ENCODE data around the gene HRK. TPM values are rescaled to one million over a fixed set of nuclear protein-coding genes. Genes with fewer than 3 reads are reported as not detected.

HRK gene
- total RNA-seq, 2 experiments from 2014 or later = not detected

DNA sequence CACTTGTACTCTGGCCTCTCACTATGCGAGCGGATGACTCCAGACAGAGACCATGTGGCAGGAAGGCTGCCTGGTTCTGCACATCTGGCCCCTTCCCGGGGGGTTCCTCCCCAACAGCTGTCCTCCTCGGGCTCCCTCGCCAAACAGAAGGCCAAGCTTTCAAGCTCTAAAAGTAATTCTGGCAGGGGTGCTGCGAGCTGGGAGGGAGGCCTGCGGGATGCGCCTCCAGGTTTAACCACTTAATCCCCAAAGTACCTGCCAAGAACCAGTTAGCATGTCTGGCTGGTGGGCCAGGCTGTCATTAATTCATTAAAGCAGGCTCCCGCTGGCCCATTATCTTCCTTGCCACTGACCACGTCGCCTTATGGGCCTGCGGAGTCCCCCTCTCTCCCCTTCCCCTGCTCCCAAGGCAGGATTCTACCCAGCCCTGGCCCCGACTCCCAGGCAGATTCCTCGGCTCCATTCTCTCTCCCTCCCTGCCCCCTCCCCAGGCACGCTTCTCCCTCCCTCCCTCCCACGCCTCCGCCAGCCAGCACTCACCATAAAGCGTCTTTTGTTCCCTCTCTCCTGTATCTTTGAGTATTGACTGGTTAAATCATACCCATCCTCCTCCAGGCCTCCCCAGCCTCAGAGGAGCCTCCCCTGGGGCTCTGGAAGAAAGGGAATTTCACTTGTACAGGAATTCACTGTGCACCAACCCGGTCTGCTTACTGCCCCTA is 4.9 kb downstream of the HRK start:
- ATAC-seq (no peak), DNase-seq (no peak)
- CTCF ChIA-PET = interaction anchor here (0.7 kb wide), 1 partner anchor 69 kb away, joined by 3 read pairs; no protein-coding TSS in a partner anchor
- peaks cover 19% of the 10 kb centered on the region for H3K4me1 Mint-ChIP-seq
- H3K9me3 Mint-ChIP-seq (ENCODE audit: low read depth) = no peaks in the 10 kb centered on the region
- H3K27me3 Mint-ChIP-seq = peaks cover 64% of the 10 kb centered on the region
- H3K27ac Mint-ChIP-seq = no peak overlapping the region
- H3K4me3 Mint-ChIP-seq = no peak overlapping the region
- no peaks in the 10 kb centered on the region for H3K36me3 Mint-ChIP-seq

DNA sequence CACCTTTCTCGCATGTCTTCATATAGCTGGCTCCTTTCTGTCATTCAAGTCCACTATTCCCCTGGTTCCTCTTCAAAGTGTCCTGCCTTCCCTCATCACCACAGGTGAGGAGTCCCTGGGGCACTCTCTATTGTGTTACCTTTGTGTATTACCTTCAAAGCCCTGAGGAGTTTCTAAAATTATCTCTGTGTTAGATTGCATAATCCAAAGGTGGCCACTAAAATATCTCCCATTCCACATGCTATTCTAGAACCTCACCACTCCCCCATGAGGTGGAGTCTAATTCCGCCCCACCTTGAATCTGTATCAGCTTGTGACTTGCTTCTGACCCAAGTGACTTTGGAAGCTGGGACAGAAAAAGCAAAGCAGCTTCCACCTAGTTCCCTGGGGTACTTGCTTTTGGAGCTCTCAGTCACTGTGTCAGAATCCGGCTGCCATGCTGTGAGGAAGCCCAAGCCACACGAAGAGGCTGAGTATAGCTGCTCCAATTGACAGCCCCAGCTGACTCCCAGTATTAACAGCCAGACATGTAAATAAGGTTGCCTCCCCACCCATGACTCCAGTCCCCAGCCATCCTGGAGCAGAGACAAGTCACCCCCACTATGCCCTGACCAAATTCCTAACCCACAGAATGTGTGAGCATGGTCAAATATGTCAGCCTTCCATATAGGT is 6.8 kb downstream of the HRK start:
- DNase-seq = no peak
- ATAC-seq = no peak
- no peak overlapping the region for H3K4me3 Mint-ChIP-seq
- H3K27me3 Mint-ChIP-seq = peaks cover 52% of the 10 kb centered on the region
- no peaks in the 10 kb centered on the region for H3K9me3 Mint-ChIP-seq (ENCODE audit: low read depth)
- no peak overlapping the region for H3K27ac Mint-ChIP-seq
- H3K36me3 Mint-ChIP-seq = no peaks in the 10 kb centered on the region
- CTCF ChIA-PET = no interaction called here
- H3K4me1 Mint-ChIP-seq = peaks cover 9% of the 10 kb centered on the region

DNA sequence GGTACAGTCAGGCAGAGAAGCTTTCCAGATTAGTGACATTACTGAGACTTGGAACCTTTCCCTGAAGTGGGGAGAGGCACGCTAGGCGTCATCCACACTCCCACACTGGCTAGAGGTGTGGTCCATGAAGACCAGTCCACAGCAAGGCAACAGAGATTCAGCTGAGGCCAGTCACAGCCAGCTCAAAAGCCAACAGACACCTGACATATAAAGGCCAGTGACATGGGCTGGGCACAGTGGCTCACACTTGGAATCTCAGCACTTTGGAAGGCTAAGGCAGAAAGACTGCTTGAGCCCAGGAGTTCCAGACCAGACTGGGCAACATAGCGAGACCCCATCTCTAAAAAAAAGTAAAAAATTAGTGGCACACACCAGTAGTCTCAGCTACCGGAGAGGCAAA is 10.9 kb downstream of the HRK start:
- H3K9me3 Mint-ChIP-seq (ENCODE audit: low read depth) = no peaks in the 10 kb centered on the region
- H3K4me1 Mint-ChIP-seq = no peaks in the 10 kb centered on the region
- CTCF ChIA-PET = no interaction called here
- H3K36me3 Mint-ChIP-seq = no peaks in the 10 kb centered on the region
- DNase-seq = no peak
- H3K27ac Mint-ChIP-seq = no peak overlapping the region
- H3K4me3 Mint-ChIP-seq = no peak overlapping the region
- H3K27me3 Mint-ChIP-seq = peaks cover 12% of the 10 kb centered on the region
- ATAC-seq = no peak

DNA sequence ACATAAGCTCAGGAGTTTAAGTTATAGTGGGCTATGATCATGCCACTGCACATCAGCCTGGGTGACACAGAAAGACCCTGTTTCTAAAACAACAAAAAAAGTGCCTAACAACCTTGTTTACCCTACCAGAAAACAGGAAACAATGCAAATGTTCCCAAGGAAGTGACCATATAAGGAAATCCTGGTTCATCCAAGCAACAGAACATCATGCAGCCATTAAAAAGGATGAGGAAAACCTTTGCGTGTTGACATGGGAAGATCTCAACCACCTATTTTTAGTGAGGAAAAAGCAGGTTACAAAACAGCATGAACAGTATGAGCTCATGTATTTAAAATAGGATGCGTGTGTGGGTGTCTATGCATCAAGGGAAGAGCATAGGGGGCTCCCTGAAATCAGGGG is 13.7 kb downstream of the HRK start:
- Mint-ChIP-seq H3K27ac (no peak overlapping the region), H3K27me3 (no peaks in the 10 kb centered on the region), H3K9me3 (ENCODE audit: low read depth) (no peaks in the 10 kb centered on the region), H3K36me3 (no peaks in the 10 kb centered on the region), H3K4me3 (no peak overlapping the region), H3K4me1 (no peaks in the 10 kb centered on the region)
- no peak for DNase-seq
- CTCF ChIA-PET = interaction anchor here (1.1 kb wide), 1 partner anchor 30 kb away, joined by 3 read pairs; no protein-coding TSS in a partner anchor
- ATAC-seq = no peak

DNA sequence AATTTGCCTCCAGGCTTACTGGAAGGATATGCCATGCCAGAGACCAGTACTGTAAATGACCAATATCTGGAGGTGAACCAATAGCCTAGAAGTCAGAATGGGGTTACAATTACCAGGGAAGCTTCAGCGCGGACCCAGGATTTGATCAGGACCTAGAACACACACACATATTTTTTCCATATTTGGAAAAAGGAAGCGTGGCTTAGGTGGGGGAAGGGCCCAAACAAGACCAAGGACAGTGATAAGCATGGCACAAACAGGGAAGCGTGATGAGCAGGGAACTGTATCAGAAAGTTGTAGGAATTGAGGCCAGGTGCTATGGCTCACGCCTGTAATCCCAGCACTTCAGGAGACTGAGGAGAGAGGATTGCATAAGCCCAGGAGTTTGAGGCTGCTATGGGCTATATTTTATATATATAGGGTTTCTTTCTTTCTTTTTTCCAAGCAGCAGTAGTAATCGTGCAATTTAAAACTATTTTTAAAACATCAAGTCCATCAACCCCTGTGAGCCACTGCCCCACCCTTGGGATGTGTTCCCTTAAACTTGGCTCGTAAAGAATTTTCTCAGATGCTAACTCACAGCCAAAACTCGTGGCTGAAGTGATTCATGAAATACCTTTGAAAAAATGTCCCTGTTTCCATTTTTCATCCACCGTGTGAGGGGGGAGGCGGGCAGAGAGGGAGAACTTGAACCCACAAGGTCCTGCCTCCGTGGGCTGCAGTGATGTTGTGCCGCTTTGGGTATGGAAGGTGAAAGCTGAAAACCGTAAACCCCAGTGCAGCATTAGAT is 16.7 kb downstream of the HRK start:
- ATAC-seq (no peak), DNase-seq (no peak)
- CTCF ChIA-PET = no interaction called here
- Mint-ChIP-seq H3K27me3 (peaks cover 22% of the 10 kb centered on the region), H3K27ac (no peak overlapping the region), H3K4me3 (no peak overlapping the region), H3K4me1 (peaks cover 14% of the 10 kb centered on the region), H3K36me3 (peaks cover 2% of the 10 kb centered on the region), H3K9me3 (ENCODE audit: low read depth) (no peaks in the 10 kb centered on the region)

DNA sequence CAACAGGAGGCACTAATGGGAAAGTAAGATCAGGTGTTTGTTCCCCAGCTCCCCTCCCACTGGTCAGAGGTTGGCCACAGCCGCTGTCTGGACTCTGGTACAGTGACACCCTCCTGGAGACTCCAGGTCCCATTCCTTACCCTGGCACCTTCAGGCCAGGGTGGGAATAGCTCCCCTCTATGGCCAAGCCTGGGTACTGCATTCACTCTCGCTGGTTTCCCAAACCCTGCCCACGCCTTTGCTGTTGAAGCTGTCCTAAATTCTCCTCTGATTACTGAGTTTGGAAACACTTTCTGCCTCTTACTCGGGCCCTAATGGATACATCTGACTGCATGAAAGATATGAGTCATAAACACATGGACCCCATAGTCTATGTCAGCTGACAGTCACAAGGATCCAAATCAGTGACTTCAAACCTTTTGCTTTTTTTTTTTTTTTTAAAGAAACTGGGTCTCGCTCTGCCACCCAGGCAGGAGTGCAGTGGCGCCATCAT is 17.9 kb downstream of the HRK start:
- Mint-ChIP-seq H3K27me3 (peaks cover 34% of the 10 kb centered on the region), H3K4me3 (no peak overlapping the region), H3K36me3 (peaks cover 2% of the 10 kb centered on the region), H3K9me3 (ENCODE audit: low read depth) (no peaks in the 10 kb centered on the region), H3K4me1 (peaks cover 14% of the 10 kb centered on the region), H3K27ac (no peak overlapping the region)
- CTCF ChIA-PET = interaction anchor here (1.3 to 1.6 kb wide), 3 partner anchors 93 to 160 kb away, joined by 4 read pairs; no protein-coding TSS in a partner anchor
- no peak for ATAC-seq
- no peak for DNase-seq

DNA sequence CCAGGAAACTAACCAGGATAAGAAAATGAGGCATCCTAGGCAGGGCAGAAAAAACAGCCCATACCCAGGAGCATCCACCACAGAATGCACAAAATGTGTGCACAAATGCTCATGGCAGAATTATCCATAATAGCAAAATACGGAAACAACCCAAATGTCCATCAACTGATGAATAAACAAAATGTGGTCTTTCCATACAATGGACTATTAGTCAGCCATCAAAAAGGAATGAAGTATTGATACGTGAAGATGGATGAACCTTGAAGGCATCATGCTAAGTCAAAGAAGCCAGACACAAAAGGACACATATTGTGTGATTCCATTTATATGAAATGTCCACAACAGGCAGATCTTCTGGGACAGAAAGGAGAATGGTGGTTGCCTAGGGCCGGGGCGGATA is 19.1 kb downstream of the HRK start:
- DNase-seq (no peak), ATAC-seq (no peak)
- Mint-ChIP-seq H3K27me3 (peaks cover 46% of the 10 kb centered on the region), H3K27ac (no peak overlapping the region), H3K9me3 (ENCODE audit: low read depth) (no peaks in the 10 kb centered on the region), H3K4me3 (no peak overlapping the region), H3K36me3 (peaks cover 2% of the 10 kb centered on the region), H3K4me1 (peaks cover 14% of the 10 kb centered on the region)
- CTCF ChIA-PET = no interaction called here

DNA sequence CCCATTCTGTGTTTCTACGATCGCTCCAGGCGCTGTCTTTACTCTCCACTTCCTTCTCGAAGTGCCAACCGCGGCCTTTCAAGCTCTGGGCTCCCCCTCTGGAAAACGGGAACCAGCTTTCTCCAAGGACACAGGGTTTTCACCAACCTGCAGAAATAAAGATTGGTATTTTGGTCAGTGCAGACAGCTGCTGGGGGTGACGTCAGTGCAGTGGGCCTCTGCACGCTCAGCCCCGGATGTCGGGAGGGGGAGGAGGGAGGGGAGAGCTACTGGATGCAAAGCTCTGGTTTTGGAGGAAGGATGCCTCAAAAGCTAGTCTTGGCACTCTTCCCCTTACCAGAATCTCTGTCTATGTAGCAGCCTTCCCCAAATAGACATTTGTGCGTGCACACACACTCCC is 19.9 kb downstream of the HRK start:
- H3K36me3 Mint-ChIP-seq = peaks cover 2% of the 10 kb centered on the region
- H3K27me3 Mint-ChIP-seq = peaks cover 51% of the 10 kb centered on the region
- peak; percentile 79 for DNase-seq
- no peak overlapping the region for H3K27ac Mint-ChIP-seq
- H3K4me3 Mint-ChIP-seq = no peak overlapping the region
- CTCF ChIA-PET = no interaction called here
- H3K4me1 Mint-ChIP-seq = peaks cover 14% of the 10 kb centered on the region
- no peaks in the 10 kb centered on the region for H3K9me3 Mint-ChIP-seq (ENCODE audit: low read depth)
- peak; percentile 82 for ATAC-seq

DNA sequence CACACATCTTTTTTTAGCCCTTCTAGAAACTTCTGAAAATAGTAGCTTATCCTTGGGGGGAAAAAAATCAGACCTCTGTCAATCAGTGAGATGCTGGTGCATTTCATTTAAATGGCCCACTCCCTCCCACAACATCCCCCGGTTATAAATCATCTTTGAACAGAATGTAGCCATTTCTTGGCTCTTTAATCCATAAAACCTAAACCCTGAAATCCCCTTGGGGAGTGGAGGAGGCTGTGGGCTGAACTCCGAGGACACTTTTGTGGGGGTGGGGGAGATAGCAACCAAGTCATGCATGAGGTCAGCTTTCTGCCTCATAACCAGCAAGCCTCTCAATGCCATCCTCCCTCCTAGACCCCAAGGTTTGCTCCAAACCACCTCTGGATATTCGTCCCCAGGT is 21.0 kb downstream of the HRK start:
- Mint-ChIP-seq H3K9me3 (ENCODE audit: low read depth) (no peaks in the 10 kb centered on the region), H3K27me3 (peaks cover 51% of the 10 kb centered on the region), H3K4me3 (no peak overlapping the region), H3K27ac (no peak overlapping the region), H3K36me3 (peaks cover 2% of the 10 kb centered on the region), H3K4me1 (peaks cover 14% of the 10 kb centered on the region)
- CTCF ChIA-PET = no interaction called here
- DNase-seq (no peak), ATAC-seq (no peak)

DNA sequence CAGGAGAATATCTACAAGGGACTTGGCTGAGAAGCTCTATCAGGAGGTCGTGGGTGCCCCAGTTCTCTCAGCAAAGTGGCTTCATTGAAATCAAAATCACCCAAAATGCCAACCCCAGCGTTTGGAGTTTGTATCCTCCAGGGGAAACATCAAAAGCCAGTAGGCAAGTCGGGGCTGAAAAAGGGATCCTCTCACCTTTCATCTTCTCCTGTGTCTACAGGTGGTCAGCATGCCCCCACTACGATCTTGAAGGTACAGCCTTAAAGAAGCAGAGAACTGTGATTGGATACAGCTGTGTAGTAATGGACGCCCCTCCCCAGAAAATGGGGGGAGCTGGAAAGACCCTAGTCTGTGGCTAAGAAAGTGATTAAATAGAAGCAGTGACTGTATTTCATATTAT is 22.2 kb downstream of the HRK start:
- peaks cover 51% of the 10 kb centered on the region for H3K27me3 Mint-ChIP-seq
- CTCF ChIA-PET = no interaction called here

DNA sequence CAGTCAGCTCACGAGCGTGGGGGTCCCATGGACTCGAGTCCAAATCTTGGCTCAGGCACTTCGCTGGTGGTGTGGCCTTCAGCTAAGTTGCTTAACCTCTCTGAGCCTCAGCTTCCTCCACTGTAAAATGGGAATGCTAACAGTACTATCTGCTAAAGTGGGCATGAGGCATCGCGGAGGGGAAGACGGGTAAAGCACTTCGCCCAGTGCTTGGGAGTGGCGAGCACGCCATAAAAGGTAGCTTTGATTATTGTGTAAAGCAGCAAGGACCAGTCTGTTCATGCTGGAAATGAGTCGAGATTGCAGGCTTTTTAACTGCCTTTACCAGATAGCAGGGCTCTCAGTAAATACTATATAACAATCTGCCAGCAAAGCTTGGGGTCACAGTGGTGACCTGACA is 24.5 kb downstream of the HRK start:
- no peak overlapping the region for H3K27ac Mint-ChIP-seq
- CTCF ChIA-PET = no interaction called here
- H3K36me3 Mint-ChIP-seq = no peaks in the 10 kb centered on the region
- DNase-seq (no peak), ATAC-seq (no peak)
- no peak overlapping the region for H3K4me3 Mint-ChIP-seq
- peaks cover 10% of the 10 kb centered on the region for H3K4me1 Mint-ChIP-seq
- H3K9me3 Mint-ChIP-seq (ENCODE audit: low read depth) = no peaks in the 10 kb centered on the region
- H3K27me3 Mint-ChIP-seq = peaks cover 43% of the 10 kb centered on the region

More for the DNA sequence above, 22.2 kb downstream of the HRK start:
- no peak overlapping the region for H3K4me3 Mint-ChIP-seq
- no peak overlapping the region for H3K27ac Mint-ChIP-seq
- H3K36me3 Mint-ChIP-seq = peaks cover 2% of the 10 kb centered on the region
- ATAC-seq (no peak), DNase-seq (no peak)
- no peaks in the 10 kb centered on the region for H3K9me3 Mint-ChIP-seq (ENCODE audit: low read depth)
- peaks cover 14% of the 10 kb centered on the region for H3K4me1 Mint-ChIP-seq

DNA sequence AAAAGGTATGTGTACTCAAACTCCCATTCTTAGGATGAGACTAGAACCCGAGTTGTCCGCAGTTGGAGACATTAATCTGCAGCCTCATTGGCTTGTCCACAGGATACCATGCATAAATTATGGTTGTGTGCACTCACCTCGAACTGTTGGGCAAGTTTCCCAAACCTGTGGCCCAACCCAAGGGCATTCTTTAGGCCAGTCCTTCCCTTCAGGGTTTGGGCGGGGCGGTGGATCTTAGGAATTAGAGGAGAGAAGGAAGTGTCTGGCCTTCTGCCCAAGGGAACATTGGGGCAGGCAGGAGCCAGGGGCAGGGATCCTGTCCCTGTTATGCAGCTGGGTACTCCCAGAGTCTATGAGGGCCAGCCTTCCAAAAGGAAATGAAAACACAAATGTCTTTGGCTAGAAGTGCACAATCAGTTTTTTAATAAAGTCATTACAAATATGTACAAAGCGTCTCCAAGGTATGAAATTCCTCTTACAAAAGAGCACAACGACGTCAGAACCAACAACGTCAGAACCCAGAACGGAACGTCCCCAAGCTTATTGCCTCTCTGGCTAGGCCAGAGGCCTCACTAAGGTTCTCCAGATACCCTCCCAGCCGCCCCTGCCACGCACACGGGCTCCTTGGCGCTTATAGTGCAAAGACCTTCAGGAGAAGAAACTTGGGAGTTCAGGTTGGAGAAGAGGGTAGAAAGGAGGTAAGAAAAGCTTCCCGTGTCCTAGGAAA is 25.3 kb downstream of the HRK start:
- ATAC-seq = no peak
- Mint-ChIP-seq H3K36me3 (no peaks in the 10 kb centered on the region), H3K4me3 (no peak overlapping the region), H3K9me3 (ENCODE audit: low read depth) (no peaks in the 10 kb centered on the region), H3K27me3 (peaks cover 40% of the 10 kb centered on the region), H3K4me1 (peaks cover 4% of the 10 kb centered on the region), H3K27ac (no peak overlapping the region)
- CTCF ChIA-PET = no interaction called here
- no peak for DNase-seq

DNA sequence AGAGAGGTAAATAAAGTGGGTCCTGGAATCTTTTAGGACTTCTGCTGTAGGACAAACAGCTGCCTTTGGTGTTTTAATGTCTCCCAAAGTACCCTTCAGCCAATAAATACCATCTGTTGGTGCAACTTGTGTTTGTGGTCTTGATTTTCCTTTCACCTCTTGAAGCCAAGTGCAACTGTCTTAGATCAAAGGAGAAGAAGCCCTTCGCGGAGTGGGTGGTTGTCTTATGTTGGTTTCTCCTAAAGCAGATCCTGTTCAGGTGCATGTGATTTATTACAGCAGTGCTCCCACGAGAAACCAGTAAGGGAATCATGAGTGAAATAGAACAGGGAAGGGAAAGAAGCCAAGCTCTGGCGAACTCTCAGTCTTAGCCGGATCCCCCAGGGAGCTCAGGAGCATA is 27.7 kb downstream of the HRK start:
- Mint-ChIP-seq H3K36me3 (no peaks in the 10 kb centered on the region), H3K27ac (no peak overlapping the region), H3K27me3 (peaks cover 19% of the 10 kb centered on the region), H3K4me3 (no peak overlapping the region), H3K4me1 (no peaks in the 10 kb centered on the region), H3K9me3 (ENCODE audit: low read depth) (no peaks in the 10 kb centered on the region)
- DNase-seq = no peak
- no peak for ATAC-seq
- CTCF ChIA-PET = no interaction called here

All from activated CD8-positive, alpha-beta memory T cell treated with anti-CD3 and anti-CD28 coated beads, Interleukin-2, amount 10 ng/mL, durations not matched to agents 7 days and 5 days (primary cell).